Measurements from ENCODE around the gene SLIT3.

DNA sequence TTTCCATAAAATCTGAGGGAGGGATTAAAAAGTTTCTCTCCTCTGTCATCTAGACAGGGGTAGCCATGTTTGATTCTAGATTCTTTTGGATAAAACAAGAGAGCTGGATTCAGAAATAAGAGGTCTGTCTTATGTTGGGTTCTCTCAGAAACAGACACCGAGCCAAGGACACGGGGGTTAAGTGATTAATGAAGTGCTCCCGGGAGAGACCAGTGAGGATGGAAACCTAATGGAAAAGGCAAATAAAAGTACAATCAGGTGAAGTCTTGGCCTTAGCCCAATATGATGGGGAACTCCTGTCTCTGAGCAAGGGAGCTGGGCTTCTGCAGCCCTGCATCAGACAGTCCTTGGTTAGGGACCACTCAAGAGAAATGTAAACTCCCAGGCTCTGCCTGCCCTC, 413.0 kb downstream of the SLIT3 start:
- TF ChIP-seq ZFP30 (CRISPR knock-in tag; IDR thresholded peaks at IDR 0.05) (no peak), ZFP3 (CRISPR knock-in tag; IDR thresholded peaks at IDR 0.05) (no peak)
- TF ChIP-seq, protein P1, sequence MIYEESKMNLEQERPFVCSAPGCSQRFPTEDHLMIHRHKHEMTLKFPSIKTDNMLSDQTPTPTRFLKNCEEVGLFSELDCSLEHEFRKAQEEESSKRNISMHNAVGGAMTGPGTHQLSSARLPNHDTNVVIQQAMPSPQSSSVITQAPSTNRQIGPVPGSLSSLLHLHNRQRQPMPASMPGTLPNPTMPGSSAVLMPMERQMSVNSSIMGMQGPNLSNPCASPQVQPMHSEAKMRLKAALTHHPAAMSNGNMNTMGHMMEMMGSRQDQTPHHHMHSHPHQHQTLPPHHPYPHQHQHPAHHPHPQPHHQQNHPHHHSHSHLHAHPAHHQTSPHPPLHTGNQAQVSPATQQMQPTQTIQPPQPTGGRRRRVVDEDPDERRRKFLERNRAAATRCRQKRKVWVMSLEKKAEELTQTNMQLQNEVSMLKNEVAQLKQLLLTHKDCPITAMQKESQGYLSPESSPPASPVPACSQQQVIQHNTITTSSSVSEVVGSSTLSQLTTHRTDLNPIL (CRISPR knock-in tag; IDR thresholded peaks at IDR 0.05; ENCODE audit: low read depth): no peak

All from SK-N-SH treated with all-trans-retinoic acid at 6 μM for 48 hours (cell line).